Occipital lobe (tissue), 2 donors: ENCODE data around the gene DHX8. TPM values are rescaled to one million over a fixed set of nuclear protein-coding genes. Genes with fewer than 3 reads are reported as not detected.

Source experiments
- DNase-seq: peaks from one replicate; lab custom pipeline; 2025; lab: John Stamatoyannopoulos, UW
- total RNA-seq: library from RNA; depleted of rRNA; stranded (reverse); fragments of >200 nt; gene quantifications from one replicate; pipeline ENCODE4 v1.2.3, GENCODE V29; 2014

The DHX8 gene
- total RNA-seq, 1 donor from 2014 or later = 36.3 TPM

DNA sequence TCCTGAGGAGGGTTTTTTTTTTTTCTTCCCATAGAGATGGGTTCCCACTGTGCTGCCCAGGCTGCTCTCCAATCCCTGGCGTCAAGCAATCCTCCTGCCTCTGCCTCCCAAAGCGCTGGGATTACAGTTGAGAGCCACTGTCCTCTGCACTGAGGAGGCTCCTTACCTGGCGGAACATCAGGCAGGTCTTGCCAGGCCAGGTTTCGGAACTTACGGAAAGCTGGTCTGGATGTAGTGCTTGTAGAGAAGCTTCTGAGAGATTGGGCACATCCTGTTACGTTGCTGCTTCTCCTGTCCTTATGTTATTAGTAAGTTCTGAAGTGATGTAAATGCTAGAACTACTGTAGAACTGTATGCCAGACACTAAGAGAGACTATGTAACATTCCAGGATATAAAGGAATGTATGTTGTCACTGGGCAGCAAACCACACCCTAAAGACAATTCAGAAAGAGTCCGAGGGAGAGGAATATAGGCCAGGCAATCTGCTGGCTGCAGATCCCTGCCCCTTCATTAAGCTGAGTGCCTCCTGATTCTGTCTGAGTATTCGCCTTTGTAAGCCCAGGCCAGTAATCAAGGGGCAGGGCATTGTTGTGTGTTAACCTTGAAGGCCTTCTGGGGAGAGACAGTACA, 41.3 kb downstream of the DHX8 start:
- DNase-seq = no peak

DNA sequence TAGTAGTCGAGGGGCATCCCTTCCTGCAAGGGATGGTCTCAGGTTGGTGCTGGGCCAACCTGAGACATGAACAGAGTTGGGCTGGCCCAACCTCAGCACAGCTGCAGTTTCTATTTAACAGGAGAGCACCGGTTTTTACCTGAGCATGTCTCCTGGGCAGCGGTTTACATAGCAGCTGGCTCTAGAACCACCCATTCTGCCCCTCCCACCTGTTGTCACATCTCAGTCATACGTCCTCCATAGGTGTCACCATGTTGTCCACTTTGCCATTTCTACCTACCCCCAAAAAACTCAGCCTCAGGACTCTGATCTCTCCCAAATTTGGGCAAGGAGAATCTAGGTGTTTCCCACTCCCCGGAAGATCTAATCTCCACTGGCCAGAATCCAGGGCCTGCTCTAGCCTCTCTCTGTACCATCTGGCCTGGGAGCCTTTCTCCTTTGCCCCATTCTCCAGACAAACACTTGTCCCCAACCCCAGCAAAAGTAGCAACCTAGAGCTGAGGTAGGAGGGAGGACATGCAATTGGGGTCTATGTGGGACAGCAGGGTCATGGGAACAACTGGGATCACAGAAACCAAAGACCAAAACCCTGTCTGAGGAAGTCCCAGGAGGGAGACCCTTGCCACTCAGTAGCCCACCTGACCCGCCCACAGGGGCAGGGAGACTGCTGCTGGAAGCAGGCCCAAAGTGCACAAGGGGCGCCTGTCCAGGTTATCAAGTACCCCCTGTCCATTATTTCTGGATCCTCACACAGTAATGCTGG, 43.3 kb downstream of the DHX8 start:
- no peak for DNase-seq

DNA sequence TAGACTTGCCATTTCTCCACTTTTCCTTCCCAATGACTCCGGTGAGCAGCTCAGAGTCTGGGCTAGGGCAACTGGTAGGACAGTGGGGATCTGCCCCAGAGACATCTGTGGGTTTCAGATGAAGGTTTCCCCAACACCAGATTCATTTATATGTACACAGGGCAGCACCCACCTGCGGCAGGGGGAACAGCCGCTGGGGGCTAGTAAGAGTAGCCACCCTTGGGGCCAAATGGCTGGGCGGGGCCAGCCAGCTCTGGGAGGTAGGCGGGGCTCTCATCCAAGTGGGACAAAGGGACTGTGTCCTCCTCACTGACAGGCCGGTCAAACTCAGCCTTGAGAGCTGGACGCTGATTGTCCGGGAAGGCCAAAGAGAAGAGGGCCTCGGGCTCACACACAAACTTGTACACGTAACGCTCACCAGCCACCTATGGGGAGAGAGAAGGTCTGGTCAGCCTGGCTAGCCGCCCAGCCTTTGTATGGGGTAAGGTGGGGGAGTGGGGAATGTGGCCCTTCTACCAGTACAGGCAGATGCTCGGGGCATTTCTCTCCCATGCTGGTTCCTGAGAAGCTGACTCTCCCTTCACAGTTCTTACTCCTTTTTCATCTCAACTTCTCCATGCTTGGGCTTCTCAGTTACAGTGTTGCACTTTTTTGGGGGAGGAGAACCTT, 44.7 kb downstream of the DHX8 start:
- DNase-seq = no peak

DNA sequence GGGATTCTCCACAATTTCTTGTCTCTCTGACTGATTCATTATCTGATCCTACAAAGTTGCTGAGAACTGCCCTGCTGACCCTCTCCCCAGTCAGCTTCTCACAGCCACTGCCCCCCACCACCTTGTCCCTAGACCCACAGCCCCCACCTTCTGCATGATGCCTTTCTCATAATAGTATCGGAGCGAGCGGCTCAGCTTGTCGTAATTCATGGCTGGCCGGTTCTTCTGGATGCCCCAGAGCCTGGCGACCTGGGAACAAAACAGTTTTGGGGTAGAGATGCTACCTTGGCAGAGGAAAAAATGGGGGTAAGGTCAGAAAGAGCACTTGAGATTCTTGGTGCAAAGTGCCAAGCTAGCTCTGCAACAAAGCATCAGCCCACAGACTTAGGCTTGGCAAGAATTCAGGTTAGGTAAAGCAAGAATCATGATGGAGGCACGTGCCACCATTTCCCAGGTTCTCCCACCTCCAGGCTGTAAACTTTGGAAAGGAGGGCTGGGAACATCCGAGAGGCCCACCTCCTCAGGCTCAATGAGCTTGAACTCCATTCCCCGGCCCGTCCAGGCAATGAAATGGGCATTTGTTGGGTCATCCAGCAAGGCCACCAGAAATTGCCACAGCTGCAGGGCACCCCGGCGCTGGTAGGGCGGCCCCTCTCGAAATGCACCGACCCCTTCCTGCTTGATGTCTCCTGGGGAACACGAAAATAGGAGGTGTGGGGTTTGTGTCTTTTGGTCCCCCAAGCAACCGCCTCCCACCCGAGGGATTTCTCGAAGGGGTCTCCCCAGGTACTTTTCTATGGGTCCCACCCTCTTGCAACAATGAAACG, 45.4 kb downstream of the DHX8 start:
- no peak for DNase-seq

DNA sequence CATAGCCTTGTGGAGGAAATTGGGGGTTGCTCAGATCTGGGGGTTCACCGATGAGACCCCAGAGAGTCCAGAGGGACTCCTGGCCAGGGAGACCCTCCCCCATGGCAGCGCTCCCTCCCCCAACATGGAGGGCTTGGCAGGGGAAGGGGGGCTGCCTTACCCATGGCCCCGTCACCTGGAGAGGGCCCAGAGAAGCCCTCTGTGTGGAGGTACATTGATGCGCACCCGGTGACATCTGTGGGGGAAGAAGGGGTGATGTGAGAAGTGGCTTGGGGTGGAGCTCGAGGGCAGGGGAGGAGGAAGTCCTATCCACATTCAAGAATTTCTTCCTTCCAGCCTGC, 46.1 kb downstream of the DHX8 start:
- DNase-seq = no peak

DNA sequence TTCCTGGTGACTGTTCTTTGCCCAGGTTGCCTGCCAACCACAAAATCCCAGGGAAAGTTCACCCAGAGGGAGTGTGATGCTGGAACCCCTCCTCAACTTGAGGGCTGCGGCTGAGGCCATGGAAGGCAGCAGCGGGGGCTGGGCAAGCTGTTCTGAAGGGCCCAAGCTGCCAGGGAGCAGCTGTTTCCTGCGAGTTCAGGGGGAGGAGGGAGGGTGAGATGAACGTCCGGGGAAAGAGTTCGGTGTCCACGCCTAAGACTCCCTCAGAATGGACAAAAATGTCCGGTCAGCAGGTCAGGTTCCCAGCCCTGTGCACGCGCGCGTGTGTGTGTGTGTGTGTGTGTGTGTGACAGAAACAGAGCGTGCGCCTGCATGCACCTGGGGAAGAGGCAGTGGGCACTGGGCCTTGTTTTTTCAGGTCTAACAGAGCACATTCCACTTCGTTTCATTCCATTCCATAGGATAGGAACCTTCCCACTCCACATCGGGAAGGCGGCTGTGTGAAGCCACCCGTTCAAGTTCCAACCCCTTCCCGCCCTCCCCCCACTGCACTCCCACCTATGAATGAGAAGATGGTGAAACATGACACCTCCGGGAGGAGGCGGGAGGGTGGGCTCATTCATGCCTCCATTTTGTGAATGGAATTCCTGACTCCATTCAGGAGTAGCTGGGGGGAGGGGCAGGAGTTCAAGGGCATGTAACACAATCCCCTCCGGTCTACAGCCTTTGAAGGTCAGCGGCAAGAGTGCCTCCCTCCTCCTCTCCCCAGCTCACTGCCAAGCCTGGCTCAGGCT, 46.7 kb downstream of the DHX8 start:
- no peak for DNase-seq

DNA sequence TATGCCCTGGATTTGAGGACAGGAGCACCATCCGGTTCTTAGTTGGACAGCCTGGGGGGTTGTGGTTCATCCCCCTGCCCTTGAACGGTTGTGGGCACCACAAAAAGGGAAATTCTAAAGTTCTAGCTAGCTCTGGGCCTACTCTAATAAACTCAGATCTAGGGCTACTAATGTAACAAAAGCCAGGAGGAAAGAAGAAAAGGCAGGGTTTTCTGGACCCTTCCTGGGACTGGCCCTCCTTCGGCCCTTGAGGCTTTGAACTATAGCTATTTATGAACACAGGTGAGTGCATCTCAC, 47.3 kb downstream of the DHX8 start:
- DNase-seq = no peak

DNA sequence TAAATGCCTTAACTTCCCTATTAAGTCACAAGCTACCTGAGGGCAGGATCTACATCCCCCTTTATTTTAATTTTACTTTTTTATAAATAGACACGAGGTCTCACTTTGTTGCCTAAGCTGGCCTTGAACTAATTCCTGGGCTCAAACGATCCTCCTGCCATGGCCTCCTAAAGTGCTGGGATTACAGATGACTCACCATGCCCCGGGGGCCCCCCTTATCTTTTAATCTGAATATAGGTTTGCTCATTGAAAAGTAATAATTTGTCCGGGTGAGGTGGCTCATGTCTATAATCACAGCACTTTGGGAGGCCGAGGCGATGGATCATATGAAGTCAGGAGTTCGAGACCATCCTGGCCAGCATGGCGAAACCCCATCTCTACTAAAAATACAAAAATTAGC, 48.2 kb downstream of the DHX8 start:
- DNase-seq = no peak

DNA sequence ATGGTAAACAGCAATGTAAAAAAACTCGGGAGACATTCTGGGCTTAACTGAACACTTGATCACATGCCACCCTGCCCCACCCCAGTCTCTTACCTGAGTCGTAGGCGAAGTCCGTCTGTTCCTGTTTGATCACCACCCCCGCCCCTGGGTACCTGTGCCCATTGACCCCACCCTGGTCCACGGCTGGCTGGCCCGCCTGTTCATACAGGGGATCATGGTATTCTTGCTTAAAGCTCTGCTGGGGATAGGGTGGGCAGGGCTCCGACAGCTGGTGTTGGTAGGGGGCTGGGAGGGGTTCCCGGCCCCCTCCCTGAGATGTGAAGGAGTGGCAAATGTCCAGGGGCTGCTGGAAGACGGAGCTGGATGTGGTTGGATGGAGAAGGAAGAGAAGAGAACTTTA, 48.8 kb downstream of the DHX8 start:
- no peak for DNase-seq

DNA sequence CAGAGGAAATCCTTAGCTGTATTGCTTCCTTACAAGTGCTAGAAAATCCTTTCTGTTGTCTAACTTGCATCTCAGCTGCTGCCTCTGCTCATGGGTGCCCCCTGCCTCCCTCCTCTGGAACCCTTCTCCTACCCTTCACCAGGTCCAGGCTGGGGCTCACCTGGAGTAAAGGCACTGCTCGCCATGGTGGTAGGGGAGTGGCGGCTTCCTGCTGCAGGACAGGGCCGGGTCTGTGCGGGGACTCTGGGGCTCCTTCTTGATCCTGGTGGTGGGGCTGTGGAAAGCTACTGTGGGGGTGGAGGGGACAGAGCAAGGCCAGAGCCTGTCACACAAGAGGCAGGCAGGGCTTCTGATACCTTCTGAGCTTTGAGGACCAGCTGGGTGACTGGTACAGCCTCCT, 49.9 kb downstream of the DHX8 start:
- no peak for DNase-seq

DNA sequence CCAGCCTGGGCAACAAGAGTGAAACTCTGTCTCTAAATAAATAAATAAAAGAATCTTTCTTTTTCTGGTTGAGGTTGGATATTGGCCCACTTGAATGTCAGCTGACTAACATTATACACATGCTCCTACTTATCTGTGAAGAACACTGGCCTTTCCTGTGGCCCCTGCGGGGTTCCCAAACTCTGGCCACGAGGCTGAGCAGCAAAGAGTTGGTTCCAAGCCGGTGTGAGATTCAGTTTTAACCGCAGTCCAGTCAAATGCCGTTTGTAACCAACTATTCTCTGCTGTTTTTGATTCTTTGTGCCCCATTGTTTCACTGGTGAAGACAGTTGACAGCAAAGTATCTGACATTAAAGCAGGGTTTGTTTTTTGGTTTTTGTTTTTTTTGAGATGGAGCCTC, 51.1 kb downstream of the DHX8 start:
- DNase-seq = no peak

DNA sequence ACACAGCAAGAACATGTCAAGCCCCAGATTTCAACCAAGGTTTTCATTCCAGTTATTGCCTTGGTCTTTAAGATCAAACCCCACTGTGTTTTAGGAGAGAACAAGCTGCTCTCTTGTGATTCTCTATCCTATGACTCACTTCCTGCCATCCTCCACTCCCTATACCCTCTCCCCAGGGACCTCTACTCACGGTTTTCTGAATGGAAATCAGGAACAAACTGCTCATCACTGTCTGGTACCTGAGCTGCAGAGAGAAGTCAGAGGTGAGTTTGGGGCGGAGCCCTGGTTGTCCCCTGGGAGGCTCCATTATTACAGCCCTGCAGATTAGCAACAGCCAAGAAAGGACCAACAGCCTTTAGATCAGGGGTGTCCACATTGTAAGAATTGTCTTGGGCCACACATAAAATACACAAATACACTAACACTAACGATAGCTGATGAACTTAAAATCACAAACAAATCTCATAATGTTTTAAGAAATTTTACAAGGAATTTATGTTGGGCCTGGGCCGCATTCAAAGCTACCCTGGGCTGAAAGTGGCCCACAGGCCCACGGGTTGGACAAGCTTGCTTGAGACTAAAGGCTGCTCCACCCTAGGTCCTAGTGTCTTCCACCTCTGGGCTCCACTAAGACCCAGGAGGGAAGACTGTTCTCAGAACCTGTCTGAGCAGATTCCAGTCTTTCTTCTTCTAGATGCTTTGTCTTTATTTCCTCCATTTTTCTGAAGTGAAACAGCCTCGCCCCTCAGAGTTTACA, 52.6 kb downstream of the DHX8 start:
- no peak for DNase-seq

DNA sequence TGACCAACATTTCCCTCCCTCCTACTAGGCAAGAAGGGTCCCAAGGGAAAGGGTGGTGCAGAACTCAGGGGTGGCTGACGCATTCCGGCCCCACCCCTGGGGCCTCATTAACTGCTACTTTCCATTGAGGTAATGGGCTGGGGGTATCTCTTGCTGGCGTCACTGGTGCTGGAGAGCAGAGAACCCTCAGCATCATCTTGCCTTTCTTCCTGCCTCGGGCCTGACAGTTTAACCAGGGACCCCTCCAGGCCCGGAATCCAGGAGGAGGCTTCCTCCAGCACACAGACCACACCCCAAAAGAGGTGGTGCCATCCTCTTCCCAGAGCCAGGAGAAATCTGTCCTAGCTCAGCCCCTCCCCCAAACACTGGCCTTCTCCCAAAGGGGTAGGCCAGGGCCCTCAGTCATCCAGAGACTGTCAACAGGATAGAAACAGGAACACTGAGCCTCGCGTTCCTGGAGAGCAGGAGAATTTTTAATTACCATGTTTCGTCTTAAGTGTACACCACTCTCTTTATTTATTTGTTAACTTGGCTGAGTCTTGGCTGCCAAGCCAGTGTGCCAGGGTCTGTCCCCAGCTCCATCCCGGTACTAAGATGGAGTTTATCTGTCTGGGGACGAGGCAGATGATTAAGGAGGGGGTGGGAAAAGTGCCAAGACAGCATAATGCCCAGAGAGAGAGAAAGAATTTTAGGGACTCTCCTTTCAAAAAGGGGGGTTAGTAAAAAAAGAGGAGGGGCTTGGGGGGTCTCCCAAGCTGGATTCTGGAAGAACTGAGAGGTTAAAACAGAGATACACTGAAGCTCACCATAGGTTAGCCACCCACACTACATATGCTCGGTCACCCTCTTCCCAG, 57.3 kb downstream of the DHX8 start:
- no peak for DNase-seq

DNA sequence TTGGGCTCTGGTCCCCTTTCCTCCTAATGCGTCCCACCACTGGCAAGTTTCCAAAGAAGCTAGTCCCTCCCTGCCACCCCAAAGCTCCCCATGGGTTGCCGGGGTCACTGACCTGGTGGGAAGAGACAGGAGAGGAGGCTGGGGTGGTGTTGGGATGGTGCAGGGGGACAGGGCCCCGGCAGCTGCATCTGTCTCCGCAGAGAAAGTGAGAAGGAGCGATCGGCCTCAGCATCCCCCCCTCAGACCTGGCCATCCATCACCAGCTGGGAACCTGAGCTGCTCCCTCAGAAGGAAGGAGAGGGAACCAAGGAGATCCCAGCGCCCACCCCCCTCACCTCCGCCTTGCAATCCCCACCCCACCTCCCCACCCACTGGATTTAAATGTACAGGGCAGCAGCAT, 59.1 kb downstream of the DHX8 start:
- DNase-seq = no peak

DNA sequence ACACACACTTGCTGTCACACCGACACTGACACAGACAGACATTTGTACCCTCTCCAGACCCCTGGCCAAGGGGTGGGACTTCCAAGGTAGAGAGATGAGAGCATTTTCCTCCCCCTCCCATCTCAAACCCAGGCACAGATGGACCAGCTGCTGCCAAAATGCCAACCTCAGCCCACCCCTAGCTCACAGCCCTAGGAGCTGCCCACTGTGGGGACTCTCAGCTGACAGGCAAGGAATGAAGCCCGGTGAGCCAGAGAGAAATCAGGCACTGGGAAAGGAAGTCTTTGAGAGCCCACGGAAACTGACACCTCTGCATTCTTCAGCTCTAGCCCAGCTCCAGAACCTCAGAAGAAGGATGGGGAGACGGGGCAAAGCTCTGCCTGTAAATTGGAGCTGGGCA, 59.5 kb downstream of the DHX8 start:
- DNase-seq = no peak

DNA sequence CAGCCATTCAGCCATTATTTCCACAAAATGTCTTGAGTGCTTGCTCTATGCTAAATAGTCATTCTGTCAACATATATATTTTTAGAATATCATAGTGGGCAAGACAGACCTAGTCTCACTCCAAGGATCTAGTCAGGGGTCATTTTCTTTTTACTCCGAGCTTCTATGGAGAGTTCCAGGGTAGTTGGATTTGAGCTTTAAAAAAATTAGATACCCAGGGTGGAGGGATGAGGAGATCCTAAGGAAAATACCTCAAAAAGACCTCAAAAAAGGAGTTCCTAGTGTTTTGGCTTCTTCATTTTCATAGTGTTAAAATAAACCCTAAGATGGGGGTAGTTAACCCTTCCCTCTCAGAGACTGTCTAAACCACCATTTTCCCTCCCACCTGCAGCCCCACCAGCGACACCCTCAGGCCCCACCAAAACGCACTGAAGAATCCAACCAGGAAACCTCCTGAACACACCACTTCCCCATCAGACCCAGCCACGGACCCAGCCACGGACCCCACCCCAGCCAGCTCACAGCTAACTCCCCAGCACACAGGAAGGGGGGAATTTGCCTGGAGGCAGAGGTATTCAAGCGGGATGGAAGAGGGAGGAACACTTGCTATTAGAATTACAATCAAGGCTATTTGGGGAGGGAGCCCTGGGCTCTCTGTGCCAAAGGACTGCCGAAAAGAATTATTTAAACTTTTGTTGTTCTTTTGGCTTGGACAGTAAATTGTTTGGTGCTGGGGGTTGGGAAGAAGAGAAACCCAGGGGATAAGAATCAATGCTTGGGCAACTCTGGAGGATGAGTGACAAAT, 60.2 kb downstream of the DHX8 start:
- no peak for DNase-seq

DNA sequence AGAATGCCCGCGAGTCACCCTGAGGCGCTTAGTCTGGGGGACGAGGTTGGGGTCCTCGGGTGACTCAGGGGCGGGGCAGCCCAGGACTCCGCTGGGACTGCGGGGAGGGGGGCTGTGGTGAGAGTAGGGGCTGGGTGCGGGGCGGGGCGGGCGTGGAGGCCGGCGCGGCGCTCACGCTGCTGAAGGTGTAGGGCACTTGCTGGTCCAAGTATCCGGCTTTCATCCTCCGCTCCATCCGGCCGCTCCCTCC, 61.5 kb downstream of the DHX8 start:
- no peak for DNase-seq

DNA sequence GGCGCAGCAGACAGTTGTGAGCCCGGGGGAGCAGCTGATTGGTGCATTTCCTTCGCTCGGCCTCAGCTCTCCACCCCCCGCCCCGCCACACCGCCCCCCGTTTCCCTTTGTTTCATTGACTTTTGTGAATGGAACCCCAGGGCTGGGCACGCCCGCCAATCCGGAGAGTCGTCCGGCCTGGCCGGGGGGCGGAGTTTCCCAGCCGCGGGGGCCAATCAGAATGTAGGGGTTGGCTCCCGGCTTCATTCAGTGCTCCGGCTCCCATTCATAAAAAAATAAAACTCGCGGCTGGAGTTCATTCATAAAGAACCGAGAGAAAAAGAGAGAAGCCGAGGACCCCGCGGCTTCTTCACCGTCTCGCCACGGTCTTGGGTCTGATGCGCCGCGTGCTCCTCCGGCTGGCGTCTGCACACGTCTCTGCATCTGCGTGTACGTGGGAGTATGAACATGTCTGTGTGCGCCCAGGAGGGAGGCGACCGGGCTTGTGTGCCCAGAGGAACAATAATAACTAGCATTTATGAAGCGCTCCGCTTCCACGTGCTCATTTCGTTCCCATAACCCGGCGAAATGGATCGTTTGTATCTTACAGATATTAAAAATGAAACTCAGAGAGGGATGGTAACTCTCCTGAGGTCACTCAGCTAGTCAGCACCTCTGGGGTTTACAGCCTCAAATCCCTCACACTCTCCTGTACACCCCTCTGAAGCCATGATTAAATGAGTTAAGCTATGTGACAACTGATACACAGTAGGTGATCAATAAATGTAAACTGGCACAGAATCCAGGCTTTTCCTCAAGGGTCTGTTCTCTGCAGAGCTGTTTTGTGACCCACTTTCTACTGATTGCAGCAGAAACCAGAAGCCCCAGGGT, 62.8 kb downstream of the DHX8 start, which contains the start of gene ETV4:
ETV4 (minus strand) TSS at position 22 of the 870 bp plus-strand sequence. CDS start 723 bp downstream, outside the sequence.
- peak; percentile 89 for DNase-seq
